Vagina (tissue), 2 donors: ENCODE results near the gene STC2.

Experiments
- POLR2A ChIP-seq, 2 donors: fragments of 450-650 bp; IDR thresholded peaks; one replicate each; pipeline ENCODE4 v1.6.1; 2017; ENCODE audit warnings: antibody characterized with exemption in 2 of 2, mild to moderate bottlenecking in 2 of 2, moderate library complexity in 2 of 2
- POLR2AphosphoS5 ChIP-seq, 2 donors: sonication (generic); formaldehyde crosslinking; IDR thresholded peaks; one replicate each; pipeline ENCODE4 v1.9.0; 2017; ENCODE audit warnings: antibody characterized with exemption in 2 of 2, mild to moderate bottlenecking in 2 of 2, low read depth in 1 of 2; ENCODE audit not compliant: insufficient read depth in 1 of 2
- TF ChIP-seq, protein P1 (sequence below), 3 experiments: fragments of 450-650 bp in 2 of 3; fragments of 200-600 bp in 1 of 3; sonication (generic) in 1 of 3; IDR thresholded peaks; one replicate each; pipeline ENCODE4 v1.5.1; 2017 to 2019; ENCODE audit warnings: antibody characterized with exemption in 3 of 3, mild to moderate bottlenecking in 2 of 3, moderate library complexity in 2 of 3

DNA sequence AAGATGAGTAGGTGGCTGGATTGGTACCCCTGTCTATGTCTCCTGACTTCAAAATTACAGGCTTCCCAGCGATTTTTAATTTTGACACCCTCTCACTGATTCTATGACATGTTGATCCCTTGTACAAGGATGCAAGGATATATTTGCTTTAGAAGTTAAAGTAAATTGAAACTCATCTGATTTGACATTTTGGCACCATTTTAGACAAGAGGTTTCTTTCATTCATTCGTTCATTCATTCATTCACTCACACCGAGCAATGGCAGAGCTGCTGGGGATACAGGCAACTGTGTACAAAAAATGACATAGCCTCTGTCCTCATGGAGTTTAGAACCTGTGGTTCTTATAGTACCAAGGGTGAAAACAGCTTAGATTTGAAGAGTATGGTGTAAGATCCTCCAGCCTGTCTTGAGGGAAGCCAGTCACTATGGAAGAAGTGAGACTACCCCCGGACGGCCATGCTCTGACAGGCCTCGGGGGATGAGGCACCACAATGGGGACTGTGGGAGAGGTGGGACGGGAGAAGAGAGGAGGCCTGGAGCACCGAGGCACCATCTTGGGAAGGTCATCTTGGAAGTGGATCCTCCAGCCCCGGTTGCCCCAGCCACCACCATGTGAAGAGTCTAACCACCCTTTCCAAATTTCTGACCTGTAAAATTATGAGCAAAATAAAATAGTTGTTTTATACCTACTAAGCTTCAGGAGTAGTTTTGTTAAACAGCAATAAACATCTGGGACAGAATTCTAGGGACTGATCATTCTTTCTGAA, 16.2 kb downstream of the STC2 start:
- TF ChIP-seq POLR2AphosphoS5 (IDR thresholded peaks at IDR 0.05; ENCODE audit: insufficient read depth in 1 of 2, low read depth in 1 of 2), result no peak
- TF ChIP-seq, protein P1, sequence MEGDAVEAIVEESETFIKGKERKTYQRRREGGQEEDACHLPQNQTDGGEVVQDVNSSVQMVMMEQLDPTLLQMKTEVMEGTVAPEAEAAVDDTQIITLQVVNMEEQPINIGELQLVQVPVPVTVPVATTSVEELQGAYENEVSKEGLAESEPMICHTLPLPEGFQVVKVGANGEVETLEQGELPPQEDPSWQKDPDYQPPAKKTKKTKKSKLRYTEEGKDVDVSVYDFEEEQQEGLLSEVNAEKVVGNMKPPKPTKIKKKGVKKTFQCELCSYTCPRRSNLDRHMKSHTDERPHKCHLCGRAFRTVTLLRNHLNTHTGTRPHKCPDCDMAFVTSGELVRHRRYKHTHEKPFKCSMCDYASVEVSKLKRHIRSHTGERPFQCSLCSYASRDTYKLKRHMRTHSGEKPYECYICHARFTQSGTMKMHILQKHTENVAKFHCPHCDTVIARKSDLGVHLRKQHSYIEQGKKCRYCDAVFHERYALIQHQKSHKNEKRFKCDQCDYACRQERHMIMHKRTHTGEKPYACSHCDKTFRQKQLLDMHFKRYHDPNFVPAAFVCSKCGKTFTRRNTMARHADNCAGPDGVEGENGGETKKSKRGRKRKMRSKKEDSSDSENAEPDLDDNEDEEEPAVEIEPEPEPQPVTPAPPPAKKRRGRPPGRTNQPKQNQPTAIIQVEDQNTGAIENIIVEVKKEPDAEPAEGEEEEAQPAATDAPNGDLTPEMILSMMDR (IDR thresholded peaks at IDR 0.05), result no peak
- TF ChIP-seq POLR2A (IDR thresholded peaks at IDR 0.05), result no peak
